ENCODE results near the gene BIN1. TPM values are rescaled to one million over a fixed set of nuclear protein-coding genes. Genes with fewer than 3 reads are reported as not detected.

The BIN1 gene
- total RNA-seq, 1 donor from 2014 or later: 98.8 TPM

DNA sequence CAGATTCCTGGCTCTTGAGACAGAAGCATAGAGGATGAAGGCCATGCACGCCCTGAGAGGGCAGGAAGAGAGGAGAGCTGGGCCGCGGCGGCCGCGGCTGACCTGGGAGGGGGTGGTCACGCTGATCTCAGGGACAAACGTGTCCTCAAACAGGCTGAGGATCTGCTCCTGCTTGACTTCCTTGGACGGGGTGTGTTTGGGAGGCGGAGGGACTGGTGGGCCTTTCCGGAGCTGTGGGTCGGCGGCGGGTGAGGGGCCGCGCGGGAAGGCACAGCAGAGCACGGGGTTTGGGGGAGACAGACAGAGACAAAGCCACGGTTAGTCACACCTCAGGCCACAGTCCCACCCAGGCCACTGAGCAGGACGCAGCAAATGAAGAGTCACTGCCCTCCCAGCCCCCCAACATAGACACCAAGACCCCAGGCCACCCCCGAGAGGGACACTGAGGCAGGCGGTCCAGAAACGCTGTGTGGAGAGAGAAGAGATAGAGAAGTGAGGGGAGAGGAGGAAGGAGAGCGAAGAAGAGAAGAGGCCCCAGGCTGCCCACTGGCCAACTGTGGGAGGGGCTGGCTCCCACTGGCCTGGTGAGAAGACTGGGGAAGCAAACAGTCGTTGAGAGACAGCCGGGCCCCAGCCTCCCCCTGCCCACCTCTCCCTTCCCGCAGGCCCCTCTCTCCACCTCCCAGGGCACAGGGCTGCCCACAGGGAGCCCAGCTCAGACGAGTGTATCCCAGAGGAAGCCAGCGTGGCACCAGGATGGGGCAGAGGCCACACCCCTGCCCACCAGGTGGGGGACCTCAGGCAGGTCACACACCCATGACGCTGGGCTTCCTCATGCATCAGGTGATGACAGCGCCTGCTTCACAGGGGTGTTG lies 49.3 kb downstream of the BIN1 start:
- no peak for DNase-seq

DNA sequence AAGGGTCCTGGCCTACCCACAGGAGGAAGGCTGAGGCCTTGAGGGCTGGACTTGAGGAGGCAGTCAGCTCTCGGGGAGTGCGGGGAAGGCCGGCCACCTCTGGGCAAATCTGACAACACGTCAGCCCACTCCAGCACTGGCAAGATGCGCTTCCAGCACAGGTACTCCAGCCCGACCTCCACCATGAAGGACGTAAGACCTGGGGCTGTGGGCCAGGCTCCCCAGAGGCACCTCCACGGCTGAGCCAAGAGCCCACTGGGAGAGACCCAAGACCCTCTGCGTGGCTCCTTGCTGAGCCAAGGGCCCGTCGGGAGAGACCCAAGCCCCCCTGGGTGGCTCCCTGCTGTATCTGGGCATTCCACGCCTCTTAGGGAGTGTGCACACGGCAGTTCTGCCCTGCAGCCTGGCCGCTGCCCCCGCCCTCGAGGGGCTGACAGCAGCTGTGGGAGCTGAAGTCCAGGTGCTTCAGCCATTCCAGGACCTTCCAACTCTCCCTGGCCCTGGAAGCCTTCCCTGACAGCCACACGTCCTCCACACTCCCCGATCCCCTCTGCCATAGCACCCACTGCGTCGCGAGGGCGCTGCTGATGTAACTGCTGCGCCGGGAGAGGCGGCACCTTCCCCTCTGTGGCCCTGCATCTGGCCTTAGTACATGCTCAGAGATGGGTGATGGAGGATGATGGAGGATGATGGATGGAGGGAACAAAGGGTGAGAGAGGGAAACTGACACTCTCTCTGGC lies 50.2 kb downstream of the BIN1 start:
- no peak for DNase-seq

DNA sequence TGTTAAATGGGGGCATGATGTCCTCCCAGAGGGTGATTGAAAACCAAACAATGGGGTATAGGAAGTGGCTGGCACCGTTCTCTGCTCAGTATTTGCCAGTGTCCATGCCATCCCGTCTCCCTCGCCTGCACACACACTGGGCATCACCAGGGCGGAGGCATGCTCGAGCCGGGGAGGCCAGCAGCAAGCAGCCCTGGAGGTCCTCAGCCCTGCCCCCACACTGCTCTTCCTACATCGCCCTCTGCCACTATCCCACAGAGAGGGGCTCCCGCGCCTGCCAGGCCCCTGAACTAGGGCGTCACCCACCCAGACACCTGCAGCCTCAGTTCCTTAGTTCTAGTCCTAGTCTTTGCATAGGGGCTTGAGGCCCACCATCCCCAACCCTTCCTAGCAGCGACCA lies 50.9 kb downstream of the BIN1 start:
- no peak for DNase-seq

- no peak for DNase-seq
Observed at GRCh38 chr2:127055786-127056076, 51.2 kb downstream of the BIN1 start.

GRCh38 chr2:127054996-127055785 lies 51.8 kb downstream of the BIN1 start:
- no peak for DNase-seq

GRCh38 chr2:127054604-127054930 lies 52.4 kb downstream of the BIN1 start:
- DNase-seq: no peak

DNA sequence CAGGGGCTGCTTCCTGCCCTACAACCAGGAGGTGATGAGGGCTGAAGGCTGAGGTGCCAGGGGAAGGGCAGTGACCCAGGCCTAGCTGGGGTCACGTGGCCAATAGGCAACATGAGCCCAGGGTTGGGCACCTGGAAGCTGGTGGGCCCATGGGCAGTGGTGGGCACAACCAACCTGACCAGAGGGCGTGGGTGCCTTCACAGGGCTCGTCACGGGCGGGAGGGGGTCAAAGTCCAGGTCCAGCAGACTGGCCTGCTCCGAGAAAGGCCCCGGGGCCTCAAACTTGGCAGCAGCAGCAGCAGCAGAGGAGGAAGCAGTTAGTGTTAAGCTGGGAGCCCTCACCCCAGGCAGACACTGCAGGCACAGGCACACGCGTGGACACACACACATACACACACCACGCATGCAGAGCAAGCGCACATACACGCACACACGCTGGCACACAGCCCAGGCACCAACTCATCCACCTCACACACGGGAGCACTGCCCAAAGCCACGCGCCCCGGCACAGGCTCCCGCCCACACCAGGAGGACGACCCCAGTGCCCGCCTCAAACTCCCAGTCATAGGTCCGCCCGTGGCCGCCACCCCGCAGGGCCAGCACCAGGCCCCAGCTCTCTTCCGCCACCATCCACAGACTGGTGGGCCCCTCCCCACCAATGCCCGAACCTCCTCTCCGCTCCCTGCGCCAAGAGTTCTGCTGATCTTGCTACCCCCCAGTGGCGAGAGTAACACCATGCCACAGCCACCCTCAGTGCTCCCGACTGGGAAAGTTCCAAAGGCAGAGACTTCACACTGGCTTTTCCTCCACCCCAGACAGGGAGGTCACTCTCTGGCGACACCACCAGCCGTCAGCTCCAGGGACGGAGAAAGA lies 53.0 kb downstream of the BIN1 start:
- DNase-seq: no peak

DNA sequence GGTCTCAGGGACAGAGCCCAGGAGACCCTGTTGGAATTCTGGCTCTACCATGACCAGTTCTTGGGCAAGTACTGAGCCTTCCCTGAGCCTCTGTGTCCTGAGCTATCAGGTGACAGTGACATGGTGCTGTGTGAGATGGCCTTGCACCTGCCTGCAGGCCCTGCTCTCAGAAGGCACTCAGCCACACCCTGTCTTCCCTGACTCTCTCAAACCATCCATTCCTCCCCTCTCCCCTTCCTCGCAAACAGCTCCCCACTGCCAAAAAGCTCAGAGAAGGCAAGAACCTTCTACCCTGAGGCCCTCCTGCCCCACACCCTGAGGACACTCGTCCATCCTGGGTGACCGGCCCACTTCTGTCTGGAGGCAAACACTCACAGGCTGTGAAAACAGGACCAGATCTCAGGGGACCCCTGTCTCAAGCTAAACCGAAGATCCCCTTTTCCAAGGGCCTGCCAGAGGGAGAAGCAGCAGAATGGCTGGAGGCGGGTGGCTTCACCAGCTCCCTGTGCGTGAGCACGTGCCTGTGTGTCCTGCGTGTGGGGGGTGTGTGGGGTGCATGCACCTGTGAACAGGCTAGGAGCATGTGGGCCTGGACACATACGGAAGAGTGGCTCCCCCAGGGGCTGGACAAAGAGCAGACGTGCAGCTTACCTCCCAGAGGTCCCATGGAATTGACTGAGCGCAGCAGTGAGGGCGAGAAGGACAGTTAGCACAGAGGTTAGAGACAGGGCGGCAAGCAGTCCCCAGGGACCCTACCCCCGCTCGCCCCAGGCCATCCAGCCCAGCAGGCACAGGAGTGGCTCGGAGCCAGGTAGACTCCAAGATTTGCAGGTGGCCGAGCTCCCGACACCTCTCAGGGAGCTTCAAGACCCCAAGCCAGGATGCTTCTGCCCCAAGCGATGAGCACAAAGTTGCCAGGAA lies 53.9 kb downstream of the BIN1 start:
- no peak for DNase-seq

- no peak for DNase-seq
Observed at GRCh38 chr2:127052057-127052770, 54.7 kb downstream of the BIN1 start.

- DNase-seq: no peak
Observed at GRCh38 chr2:127051116-127052056, 55.6 kb downstream of the BIN1 start.

GRCh38 chr2:127050803-127051115 lies 56.2 kb downstream of the BIN1 start:
- no peak for DNase-seq

GRCh38 chr2:127049927-127050802 lies 56.8 kb downstream of the BIN1 start:
- DNase-seq: peak; percentile 68

DNA sequence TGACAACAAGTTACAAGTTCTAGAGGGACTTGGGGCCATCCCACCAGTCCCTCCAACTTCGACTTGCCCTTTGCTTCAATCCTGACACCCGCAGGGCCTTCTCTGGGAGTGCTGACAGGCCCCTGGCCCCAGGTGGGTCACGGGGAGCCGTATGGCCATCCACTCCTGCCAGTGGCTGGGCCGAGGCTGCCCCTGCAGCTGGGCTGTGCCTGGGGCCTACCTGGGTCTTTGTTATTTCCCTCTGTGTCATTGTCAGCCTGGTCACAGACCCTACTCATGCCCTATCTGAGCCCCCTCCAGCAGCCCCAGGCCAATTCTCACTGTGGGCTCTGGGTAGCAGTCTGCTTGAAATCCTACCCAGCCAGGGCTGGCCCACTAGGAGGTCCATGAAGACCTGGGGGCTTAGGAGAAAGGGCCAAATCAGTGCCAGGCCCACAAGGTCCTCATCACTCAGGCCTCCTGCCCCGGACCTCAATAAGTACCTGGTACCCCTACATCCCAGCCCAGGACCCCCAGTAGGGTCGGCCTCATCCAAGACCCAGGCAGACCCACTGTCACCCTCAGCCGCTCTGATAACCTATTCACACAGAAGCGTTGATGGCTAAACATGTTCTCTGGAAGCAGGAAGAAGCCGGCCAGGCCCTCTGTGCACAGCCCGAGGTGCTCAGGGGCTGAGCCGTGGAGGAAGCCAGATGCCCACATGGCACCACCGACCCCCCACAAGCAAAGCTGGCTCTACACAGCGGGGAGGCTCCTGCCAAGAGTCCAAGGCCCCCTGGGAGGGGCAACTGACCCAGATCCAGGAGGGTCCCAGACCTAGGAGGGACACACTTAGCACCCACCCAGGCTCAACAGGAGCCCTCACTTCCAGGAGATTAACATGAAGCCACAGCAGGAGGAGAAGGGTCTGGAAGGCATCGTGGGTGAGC lies 57.7 kb downstream of the BIN1 start:
- no peak for DNase-seq

DNA sequence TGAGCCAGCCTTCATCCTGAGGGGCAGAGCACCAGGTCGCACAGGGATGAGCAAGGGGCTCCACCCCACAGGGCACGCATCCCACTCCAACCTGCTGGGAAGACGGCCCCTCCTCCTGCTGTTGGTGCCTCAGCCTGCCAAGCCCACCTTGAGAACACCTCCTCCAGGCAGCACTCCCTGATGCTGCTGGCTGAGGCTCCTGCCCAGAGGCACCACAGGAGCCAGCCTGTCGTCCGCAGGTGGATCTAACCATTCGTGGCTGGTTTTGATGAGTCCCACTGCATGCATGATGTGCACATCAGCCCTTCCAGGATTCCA lies 58.4 kb downstream of the BIN1 start:
- no peak for DNase-seq

- DNase-seq: no peak
Observed at GRCh38 chr2:127047716-127048617, 59.0 kb downstream of the BIN1 start.

DNA sequence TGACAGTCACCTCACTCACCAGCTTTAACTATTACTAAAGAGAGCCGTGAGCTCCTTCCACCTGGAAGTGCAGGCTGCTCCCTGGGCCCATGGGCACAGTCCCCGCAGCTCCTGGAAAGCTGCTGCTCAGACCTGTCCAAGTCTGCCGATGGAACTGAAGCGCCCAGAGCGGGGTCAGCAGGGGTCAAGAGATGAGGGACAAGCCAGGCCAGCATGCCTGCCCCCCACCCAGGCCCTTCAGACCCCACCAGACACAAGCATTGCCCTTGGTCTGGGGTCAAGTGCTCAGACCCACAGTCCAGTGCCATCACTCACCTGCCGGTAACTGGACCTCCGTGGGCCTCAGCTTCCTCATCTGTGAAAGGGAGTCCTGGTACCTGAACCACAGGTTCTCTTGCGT lies 59.9 kb downstream of the BIN1 start:
- DNase-seq: no peak
